Stimulated activated CD4-positive, alpha-beta T cell treated with anti-CD3 and anti-CD28 coated beads, Interleukin-15, amount 100 ng/mL, for 48 hours (primary cell): ENCODE measurements around the gene IPO11.

Experiments
- DNase-seq, 2 donors: peaks; one replicate each; pipeline ENCODE4 v3.0.0-alpha.2; 2020; ENCODE audit warnings: low read depth in 2 of 2

The IPO11 gene

GRCh38 chr5:62568800-62569432, 156.4 kb downstream of the IPO11 start:
- DNase-seq = no peak

DNA sequence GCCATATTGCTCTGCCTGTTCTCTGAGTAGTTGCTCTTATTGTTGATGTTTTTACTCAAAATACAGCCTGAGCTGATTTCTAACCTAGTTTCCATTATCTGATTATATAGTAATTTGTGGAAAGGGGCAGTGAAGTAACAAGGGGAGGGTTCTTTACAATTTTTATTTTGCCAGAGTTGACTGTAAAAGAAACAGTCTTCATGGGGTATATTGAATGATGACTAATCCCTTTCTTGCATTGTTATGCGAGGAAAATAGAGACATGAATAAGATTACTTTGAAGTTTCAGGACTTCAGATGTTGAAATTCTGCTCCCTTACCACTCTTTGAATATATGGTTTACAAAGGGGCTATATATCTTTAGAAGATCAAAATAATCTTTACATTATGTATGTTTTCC, 156.9 kb downstream of the IPO11 start:
- DNase-seq = no peak

DNA sequence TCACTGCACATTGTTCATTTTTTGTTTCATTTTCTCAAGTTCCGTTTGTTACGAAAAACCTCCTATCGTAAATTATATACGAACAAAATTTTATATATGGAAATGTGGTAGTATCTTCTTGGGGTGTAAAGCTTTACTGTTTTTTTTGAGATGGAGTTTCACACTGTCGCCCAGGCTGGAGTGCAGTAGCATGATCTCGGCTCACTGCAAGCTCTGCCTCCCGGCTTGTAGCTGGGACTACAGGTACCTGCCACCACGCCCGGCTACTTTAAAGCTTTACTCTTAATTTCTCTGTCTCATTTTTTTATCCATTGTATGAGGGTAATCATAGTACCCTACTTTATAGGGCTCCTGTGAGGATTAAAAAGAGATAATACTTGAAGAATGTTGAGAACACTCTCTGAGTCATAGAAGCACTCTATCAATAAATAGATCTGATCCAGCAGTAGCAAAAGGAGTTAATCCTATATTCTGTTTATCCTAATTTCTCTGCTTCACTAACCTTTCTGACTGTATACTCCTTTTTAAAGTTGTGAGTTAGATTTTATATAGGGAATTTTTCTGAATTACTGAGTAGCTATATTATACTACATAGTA, 160.5 kb downstream of the IPO11 start:
- DNase-seq = no peak

DNA sequence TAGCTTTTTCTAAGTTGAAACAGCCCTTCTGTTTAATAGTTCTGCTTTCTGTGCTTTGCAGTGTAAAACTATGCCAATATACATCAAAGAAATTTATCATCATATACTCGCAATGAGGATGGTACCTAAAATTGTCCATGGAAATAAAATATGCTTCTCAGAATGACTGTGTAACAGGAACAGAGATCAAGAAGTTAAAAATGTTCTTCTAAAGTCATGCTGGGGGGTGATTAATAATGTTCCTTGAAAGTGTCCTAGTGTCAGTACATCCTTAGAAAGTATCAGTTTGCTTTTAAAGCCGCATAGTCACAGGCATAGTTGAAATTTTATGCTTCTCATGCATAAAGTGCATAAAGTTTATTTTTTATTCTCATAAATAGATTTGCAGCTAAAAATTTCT, 162.0 kb downstream of the IPO11 start:
- DNase-seq = no peak

DNA sequence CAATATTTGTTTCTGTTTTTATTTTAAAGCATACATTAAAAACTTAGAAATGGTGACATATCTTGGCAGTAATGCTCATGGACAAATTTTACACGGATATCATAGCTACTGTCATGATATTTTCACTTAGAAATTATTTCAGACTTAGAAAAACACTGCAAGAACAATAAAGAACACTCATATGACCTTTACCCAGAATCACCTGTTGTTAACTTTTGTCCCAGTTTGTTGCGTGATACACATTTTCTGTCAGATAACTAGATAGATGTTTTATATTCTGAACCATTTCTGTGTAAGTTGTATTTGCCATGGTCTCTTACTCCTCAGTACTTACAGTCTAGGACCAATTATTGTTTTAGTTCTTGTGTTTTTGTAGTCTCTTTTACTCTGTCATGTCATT, 162.5 kb downstream of the IPO11 start:
- no peak for DNase-seq

DNA sequence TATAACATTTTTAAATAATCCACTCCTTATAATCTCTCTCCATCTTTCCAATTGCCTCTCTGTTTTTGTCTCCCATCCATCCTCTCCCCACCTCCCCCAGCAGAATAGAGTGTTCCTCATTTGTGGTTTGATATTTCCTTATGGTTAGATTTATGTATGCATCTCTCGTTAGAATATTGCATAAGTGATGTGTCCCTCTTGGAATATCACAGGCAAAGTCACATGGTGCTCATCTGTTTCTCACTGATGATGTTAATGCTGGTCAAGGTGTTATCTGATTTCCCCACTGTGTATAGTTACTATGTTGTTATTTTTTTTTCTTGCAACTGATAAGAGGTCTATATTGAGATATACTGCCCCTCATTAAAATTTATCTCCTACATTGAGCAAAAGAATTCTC, 162.9 kb downstream of the IPO11 start:
- DNase-seq = no peak

DNA sequence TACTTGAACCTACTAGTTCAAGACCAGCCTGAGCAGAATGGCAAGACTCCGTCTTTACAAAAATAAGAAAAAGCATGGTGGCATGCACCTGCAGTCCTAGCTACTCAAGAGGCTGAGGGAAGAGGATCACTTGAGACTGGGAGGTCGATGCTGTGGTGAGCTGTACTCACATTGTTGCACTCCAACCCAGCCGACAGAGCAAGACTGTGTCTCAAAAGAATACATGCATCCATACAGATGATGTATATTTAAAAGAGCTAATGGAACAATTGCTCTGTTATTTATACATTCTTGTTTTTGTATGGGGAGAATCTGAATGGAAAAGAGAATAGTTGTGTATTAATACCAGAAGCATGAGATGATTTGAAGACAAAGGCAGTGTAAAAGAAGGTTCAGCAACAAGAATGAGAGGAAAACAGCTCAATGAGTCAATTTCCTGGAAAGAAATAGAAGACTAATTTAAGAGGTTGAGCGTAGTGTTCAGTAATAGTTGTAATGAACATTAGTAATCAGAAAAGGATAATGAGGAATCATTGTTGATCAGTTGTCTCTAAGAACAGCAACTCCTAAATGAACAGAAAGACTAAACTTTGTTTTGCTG, 164.1 kb downstream of the IPO11 start:
- DNase-seq = no peak

DNA sequence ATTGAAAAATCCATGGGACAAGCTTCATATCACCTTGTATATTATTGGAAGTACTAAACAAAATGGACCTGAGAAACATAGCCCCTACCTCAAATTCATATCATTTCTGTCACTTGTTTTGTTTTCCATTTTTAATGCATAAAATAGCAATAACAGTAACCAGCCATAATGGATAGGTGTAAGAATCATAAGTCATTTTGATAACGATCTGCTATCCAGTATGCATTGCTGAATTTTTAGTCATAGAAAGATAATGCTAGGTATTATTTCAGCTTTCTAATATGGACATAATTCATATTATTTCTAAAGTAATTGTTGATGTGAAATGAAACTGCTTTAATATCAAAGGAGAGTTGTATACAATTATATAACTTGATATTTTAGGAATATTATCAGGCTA, 164.9 kb downstream of the IPO11 start:
- DNase-seq = no peak

- no peak for DNase-seq
These were observed 166.0 kb downstream of the IPO11 start, which contains the start of gene LRRC70 for GRCh38 chr5:62578540-62578939. TSS of gene LRRC70 (plus strand) at chr5:62578819. CDS start at chr5:62579439, 620 bp downstream.

DNA sequence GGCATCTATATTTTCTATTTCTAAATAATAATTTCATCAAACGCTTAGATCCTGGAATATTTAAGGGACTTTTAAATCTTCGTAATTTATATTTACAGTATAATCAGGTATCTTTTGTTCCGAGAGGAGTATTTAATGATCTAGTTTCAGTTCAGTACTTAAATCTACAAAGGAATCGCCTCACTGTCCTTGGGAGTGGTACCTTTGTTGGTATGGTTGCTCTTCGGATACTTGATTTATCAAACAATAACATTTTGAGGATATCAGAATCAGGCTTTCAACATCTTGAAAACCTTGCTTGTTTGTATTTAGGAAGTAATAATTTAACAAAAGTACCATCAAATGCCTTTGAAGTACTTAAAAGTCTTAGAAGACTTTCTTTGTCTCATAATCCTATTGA, 167.2 kb downstream of the IPO11 start:
- no peak for DNase-seq

DNA sequence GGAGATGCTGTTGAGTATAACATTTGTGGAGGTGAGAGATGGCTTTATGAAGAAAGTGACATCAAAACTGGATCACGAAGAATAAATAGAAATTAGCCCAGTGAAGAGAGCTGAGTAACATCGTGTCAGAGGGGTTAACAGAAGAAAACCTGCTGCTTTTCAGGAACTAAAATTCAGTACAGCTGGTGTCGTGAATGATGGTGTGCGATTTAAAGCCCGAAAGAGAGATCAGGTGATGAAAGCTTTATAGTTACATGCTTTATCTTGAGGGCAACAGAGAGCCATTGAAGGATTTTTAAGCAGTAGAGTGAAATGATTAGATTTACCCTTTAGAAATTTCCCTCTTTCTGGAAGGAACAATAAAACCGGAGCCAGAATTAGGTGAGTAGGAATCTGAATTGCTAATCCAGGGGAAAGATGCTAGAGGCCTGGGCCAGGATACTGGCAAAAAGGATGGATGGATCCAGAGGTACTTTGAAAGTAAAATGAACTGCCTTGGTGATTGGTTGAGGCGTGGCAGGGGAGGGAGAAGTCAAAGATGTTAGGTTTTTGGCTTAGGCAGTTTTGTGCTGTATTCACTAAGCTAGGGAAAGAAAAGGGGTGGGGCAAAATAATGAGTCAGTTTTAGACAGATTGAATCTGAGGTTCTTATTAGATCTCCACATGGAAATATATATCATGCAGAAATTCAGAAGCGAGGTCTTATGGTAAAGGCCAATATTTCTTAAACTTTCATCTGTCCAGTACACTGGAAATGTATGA, 169.5 kb downstream of the IPO11 start:
- DNase-seq = no peak

DNA sequence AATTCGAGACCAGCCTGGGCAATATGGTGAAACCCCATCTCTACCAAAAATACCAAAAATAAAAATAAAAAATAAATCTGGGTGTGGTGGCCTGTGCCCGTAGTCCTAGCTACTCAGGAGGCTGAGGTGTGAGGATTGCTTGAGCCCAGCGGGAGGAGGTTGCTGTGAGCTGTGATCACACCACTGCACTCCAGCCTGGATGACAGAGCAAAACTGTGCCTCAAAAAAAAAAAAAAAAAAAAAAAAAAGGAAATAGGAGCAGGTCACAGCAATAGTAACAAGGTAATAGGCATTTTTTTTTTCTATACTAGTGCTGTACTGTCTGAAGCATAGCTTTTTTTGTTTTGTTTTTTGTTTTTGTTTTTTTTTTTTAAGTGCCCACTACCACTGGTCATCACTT, 171.8 kb downstream of the IPO11 start:
- no peak for DNase-seq

GRCh38 chr5:62585306-62585705, 172.7 kb downstream of the IPO11 start:
- DNase-seq = no peak

DNA sequence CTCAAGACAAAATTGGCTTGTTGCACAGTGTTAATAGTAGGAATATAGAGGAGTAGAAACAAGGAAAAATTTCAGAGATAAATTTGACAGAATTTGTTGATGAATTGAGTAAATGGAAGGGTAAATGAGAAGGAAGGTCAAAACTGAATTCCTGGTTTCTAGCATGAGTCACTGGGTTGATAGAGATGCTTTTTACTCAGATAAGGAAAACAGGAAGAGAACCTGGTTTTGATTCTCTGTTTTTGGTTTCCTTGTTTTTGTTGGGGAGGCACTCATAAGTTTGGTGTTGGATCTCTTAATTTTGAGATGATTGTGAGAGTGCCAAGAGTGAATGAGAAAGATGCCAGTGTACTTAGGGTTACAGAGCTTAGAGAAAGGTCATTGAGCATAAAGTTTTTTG, 173.2 kb downstream of the IPO11 start:
- DNase-seq = no peak

- DNase-seq = no peak
These were observed 175.2 kb downstream of the IPO11 start for GRCh38 chr5:62587737-62588136.

DNA sequence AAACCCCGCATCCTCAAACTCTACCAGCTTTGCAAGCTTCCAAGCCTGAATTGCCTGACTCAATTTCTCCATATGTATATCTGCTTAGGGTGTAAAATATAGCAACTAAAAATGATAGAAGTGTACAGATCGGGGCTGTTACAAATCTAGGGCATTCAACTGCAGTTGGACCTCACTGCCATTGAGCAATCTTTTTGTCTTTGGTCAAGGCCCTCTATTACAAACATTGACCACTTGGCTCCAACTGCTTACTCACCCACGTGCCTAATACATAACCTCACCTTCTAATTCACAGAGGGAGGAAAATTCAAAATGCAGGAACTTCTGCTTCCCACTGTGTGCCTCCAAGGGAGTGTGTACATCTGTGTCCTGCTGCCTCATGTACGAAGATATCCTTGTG, 176.1 kb downstream of the IPO11 start:
- no peak for DNase-seq

DNA sequence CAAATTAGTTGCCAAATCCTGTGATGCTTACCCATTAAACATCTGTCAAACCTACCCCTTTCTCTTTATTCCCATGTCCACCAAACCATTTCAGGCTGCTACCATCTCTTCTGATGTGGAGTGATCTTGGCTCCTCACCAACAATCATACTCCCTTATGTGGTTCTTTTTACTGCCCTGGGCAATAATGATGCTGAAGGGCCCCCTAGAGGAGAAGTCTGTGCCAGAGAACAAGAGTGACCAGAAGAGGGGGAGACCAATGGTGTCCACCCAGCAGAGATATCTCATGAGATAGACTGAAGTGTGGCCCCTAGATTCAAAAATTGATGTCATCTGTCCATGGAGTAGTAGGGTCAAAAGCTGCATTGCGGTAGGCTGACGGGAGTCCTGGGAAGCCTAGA, 176.9 kb downstream of the IPO11 start:
- DNase-seq = no peak

GRCh38 chr5:62590387-62590786, 177.8 kb downstream of the IPO11 start:
- DNase-seq = no peak

GRCh38 chr5:62592558-62592957, 180.0 kb downstream of the IPO11 start:
- no peak for DNase-seq

DNA sequence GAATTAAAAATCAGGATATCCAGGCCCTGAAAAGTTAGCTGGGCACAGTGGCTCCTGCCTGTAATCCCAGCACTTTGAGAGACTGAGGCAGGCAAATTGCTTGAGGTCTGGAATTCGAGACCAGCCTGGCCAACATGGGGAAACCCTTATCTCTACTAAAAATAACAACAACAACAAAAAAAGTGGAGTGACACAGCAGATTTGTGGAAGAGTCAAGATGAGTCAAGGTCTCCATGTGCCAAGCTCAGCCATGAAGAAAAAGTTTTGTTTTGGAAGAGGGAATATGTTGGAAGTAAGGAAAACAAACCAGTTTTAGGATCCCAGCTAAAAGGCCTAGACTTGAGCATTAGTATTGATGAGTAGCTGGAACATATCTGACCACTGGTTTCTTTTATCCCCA, 180.8 kb downstream of the IPO11 start:
- DNase-seq = no peak

- no peak for DNase-seq
These were observed 181.9 kb downstream of the IPO11 start for GRCh38 chr5:62594364-62594984.

DNA sequence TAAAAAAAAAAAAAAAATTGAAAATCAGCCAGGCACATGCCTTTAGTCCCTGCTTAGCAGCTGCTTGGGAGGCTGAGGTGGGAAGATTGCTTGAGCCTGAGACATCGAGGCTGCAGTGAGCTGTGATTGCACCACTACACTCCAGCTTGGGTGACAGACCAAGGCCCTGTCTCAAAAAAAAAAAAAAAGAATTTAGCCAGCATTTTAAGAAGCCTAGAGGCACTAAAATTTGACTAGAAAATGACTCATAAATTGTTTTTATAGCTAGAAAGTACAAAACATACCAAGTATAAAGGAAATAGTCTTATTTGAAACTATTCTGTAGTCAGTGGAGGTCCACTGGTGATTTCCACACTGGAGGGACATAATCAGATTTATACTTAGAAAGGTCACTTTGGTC, 183.5 kb downstream of the IPO11 start:
- no peak for DNase-seq
